GM18951 (cell line): ENCODE data around the gene COMMD7.

Source experiments
- POLR2A ChIP-seq: IDR thresholded peaks from 4 replicates; pipeline ENCODE4 v1.6.1; 2011; ENCODE audit warnings: mild to moderate bottlenecking; ENCODE audit not compliant: insufficient read length, insufficient read depth; ENCODE audit errors: extremely low read depth
- in situ Hi-C: fragments of 300-500 bp; cut with MboI; formaldehyde crosslinking; loops from one replicate; pipeline ENCODE4 v1.12.0; 2022; ENCODE audit warnings: low sequenced_read_pairs, mixed read lengths, inconsistent platforms; ENCODE audit not compliant: unreplicated experiment

COMMD7 gene

GRCh38 chr20:32761831-32762753 lies 18.8 kb upstream of the COMMD7 start, which contains the start of gene DNMT3B:
DNMT3B (plus strand) TSS chr20:32762385; CDS start chr20:32780324, 17,939 bp downstream.
- peak; percentile 54 for TF ChIP-seq POLR2A
- in situ Hi-C loops = no loop called here

- in situ Hi-C loops = no loop called here
- TF ChIP-seq POLR2A = no peak
These were observed 18.2 kb upstream of the COMMD7 start for GRCh38 chr20:32761417-32761830.

GRCh38 chr20:32756156-32756555 lies 12.9 kb upstream of the COMMD7 start:
- in situ Hi-C loops = no loop called here
- no peak for TF ChIP-seq POLR2A

GRCh38 chr20:32753731-32754130 lies 10.5 kb upstream of the COMMD7 start:
- in situ Hi-C loops = no loop called here

GRCh38 chr20:32752458-32753250 lies 9.4 kb upstream of the COMMD7 start:
- in situ Hi-C loops = no loop called here
- no peak for TF ChIP-seq POLR2A

More at GRCh38 chr20:32753731-32754130, 10.5 kb upstream of the COMMD7 start:
- no peak for TF ChIP-seq POLR2A

- in situ Hi-C loops = no loop called here
- no peak for TF ChIP-seq POLR2A
These were observed 8.6 kb upstream of the COMMD7 start for GRCh38 chr20:32751702-32752457.

- no peak for TF ChIP-seq POLR2A
- in situ Hi-C loops = no loop called here
These were observed 8.0 kb upstream of the COMMD7 start for GRCh38 chr20:32751293-32751692.

GRCh38 chr20:32749914-32750637 lies 6.8 kb upstream of the COMMD7 start:
- in situ Hi-C loops = no loop called here
- TF ChIP-seq POLR2A = no peak

- TF ChIP-seq POLR2A = no peak
- in situ Hi-C loops = no loop called here
These were observed 688 bp downstream of the COMMD7 start for GRCh38 chr20:32742322-32743236.

- TF ChIP-seq POLR2A = no peak
- in situ Hi-C loops = no loop called here
These were observed 2.1 kb downstream of the COMMD7 start for GRCh38 chr20:32741151-32741550.
